ENCODE measurements around the gene DLX3.
"Not testable (repeated sequence)": the region's sequence is repeated elsewhere in the genome, so short reads cannot be mapped to it uniquely, and the experiment has no call there.

Gene DLX3

DNA sequence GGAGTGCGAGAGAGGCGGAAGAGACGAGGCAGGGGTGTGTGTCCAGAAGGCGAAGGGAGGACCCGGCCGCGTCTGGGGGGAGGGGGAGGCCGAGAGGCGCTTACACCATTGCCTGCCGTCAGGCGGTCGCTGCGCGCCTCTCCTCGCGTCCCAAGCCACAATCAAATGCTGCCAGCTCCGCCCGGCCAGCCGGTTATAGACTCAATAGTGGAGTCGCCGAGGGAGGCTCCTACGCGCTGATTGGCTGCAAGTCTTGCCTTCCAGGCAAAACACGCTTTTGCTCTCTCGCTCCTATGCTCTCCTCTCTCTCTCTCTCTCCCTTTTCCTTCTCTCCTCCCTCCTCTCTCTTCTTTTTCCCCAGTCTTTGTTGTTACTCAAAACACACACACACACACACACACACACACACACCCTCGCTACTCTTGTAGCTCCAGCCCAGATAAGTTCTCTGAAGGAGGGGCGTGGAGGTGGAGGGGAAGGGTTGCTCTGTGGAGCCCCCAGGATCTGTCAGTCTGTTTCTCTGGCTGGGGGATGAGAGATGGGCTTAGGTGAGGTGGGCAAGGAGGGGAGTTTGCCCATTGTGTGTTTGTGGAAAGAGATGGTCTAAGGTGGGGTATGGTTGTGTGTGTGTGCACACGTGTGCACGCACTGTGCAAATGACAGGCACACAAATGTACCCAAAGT lies at the start of gene DLX3:
Gene DLX3 (minus strand): TSS at position 170 of the 684 bp plus-strand sequence. CDS start 226 bp downstream, outside the sequence.
- DNase-seq (ENCODE audit: low spot score): peak; percentile 88

DNA sequence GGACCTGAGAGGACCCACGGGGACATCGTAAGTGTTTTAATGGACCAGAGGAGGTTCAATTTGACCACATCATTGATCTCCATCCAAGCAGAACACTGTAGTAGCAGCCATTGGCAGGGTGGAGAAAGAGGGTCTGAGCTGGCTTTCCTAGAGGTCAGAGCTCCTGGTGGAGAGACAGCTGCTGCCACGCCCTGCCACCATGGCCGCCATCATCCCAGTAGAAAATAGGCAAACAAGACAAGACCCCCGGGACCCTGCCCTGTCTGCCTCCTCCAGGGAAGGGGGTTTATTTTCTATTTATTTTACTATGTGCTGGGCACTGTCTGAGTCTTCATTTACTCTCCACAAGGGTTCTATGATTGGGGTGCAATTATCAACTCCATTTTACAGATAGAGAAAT lies 49.5 kb upstream of the DLX3 start:
- no peak for DNase-seq (ENCODE audit: low spot score)

DNA sequence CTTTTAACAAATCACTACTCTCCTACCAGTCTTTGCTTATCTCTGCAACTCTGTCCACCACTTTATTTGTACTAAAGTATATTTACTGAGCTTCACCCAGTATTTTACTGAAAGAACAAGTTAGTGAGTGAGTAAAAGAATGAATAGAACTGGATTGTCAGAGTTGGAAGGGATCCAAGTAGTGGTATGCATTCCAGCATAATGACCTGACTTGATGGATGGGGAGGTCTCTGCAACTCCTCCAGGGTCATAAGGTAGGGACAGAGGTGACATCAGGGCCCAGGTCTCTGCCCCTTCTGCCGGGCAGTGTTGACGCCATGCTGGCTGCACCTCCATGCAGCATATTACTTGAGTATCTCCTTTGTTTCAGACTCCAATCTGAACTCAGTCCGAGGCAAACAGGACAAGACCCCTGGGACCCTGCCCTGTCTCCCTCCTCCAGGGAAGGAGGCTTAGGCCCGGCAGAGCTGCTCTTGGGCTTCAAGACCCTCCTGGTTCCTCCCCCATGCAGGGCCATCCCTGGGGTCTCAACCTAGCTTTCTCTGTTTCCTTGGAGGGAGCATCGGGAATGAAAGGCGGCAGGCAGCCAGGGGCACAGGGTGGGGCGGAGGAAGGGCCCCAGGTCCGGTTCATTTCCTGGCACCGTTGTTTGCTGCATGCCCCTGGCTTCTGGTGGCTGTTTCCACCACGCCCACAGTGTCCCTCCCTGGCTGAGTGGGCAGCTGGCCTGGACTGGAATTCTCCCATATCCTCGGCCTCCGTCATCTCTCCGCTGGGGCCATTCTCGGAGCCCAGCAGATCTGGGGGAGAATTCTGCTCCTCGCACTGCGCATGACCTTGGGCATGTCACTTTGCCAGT lies 48.5 kb upstream of the DLX3 start:
- DNase-seq (ENCODE audit: low spot score): no peak

DNA sequence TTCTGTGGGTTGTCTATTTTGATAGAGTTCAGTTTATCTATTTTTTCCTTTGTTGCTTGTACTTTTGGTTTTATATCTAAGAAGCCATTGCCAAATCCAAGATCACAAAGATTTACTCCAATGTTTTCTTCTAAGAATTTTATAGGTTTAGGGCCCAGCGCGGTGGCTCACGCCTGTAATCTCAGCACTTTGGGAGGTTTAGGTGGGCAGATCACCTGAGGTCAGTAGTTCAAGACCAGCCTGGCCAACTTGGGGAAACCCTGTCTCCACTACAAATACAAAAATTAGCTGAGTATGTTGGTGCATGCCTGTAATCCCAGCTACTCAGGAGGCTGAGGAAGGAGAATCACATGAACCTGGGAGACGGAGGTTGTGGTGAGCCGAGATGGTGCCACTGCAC lies 47.2 kb upstream of the DLX3 start:
- DNase-seq (ENCODE audit: low spot score): no peak

DNA sequence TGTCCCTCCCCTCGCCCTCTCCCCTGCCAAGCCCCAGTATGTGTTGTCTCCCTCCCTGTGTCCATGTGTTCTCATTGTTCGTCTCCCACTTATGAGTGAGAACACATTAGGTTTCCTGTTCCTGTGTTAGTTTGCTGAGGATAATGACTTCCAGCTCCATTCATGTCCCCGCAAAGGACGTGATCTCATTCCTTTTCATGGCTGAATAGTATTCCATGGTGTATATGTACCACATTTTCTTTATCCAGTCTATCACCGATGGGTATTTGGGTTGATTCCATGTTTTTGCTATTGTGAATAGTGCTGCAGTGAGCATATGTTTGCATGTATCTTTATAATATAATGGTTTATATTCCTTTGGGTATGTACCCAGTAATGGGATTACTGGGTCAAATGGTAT lies 45.5 kb upstream of the DLX3 start:
- not testable (repeated sequence) for DNase-seq (ENCODE audit: low spot score)

DNA sequence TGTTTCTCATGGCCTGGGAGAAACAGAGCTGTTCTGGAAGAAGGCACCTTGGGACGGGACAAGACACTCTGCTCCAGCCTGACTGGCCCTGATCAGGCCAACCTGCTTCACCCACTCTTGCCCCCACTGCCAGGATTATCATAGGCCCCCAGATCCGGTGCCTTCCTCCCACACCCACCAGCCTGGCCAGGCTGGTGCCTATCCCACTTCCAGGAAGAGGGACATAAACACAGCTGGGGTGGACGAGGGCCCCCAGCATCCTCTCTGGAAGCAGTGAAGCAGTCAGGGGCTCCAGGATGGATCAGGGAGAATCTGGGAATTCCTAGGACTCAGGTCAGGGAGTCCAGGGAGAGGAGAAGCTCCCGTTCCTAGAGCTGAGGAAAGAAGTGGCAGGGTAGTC lies 44.0 kb upstream of the DLX3 start:
- no peak for DNase-seq (ENCODE audit: low spot score)

DNA sequence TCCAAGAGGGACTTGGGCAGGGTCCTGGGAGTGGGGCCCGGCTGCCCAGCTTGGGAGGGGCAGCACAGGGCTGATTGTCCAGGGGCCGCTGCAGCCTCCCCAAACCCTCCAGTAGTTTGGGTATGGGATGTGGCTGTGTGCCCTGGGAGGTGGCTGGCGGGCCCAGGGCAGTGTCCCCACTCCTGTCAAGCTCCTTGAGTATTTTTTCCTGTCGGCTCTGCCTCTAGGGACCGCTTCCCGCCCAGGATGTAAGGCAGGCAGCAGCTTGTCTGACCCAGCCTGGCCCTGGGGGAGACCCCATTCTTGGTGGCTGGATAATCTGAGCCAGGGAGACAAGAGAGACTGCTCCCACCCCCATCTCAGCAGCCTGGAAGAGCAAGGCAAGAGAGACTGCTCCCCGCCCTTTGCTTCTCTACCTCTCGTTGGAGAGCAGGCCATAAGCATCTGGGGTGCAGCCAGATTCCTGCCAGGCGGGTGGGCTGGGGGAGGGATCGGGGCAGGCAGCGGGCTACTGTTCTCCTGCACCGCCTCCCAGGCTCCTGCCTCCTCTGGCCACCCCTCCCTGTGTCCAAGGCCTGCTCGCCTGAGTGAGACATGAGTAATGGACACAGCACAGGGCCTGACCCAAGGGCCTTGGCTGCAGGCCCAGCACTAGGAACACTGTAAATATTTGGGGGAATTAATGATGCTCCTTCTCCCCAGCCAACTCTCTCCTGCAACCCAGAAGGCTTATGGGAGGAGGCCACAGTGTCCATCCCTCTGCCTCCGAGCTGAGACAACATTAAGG lies 42.5 kb upstream of the DLX3 start:
- peak; percentile 79 for DNase-seq (ENCODE audit: low spot score)

DNA sequence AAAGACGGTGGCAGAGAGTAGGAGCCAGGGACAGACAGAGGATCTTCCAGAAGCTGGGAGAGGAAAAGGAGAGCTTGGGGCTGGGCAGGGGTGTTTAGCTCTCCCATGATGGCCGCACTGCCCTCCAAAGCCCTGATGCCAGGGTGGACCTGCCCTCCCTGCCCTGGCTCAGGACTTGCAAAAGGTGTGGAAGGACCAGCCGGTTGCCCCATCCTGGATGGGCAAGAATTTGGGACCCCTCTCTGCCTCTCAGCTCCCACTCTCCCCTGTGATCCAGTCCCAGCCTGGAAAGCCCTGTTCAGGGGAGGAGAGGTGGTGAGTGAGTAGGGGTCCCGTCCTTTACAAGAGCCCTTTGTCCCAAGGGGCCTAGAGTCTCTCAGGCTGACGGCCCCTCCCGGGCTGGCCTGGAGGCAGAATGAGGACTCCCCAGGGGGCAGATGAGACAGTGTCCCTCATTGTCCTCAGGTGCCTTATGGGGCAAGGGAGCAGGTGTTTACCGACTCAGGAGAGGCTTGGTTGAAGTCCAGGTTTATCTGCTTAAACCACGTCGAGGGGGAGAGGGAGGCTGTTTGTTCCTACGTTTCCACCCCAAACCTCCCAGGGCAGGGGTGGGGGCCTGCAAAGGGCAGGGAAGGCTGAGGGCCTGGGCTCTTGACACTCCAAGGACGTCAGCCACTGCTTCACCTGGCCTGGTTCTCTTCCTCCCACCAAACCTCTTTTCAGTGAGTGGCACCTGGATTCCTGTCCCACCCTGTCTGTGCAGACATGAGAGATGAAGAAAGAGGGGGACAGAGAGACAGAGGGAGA lies 41.6 kb upstream of the DLX3 start:
- peak; percentile 2 for DNase-seq (ENCODE audit: low spot score)

DNA sequence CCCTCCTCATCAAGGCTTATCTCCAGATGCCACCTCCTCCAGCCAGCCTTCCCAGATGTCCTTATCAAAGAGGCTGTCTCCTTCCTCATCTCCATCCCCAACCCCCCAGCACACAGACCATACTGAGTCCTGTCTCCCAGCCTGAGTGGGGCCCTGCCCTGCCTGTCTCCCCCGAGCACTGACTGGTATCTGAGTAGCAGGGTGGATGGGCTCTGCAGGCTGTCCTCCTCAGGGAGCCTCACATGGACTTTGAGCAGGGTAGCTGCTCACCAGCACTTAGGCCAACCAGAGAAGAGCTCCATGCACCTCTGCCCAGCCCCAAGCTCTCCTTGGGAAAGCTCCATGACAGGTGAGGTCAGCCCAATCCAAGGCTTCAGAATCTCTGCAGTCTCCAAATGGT lies 40.9 kb upstream of the DLX3 start:
- DNase-seq (ENCODE audit: low spot score): peak; percentile 2

DNA sequence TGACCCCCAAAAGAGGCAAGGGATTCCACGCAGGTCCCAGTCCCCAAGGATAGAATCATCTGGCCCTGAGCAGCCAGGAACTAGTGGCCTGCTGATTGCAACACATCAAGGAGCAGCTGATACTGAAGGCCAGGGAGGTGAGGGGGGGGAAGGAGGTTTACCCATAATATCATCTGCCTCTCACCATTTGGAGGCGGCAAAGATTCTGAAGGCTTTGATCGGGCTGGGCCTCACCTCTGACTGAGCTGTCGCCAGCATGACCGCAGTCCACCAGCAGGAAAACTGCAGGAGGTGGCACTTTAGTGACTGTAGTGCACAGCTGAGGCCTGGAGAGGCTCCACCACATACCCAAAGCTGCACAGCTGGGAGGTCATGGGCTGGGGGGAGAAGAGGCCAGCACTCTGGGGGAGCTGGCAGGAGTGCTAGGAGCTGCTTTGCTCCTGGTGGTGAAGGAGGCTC lies 40.4 kb upstream of the DLX3 start:
- DNase-seq (ENCODE audit: low spot score): no peak

DNA sequence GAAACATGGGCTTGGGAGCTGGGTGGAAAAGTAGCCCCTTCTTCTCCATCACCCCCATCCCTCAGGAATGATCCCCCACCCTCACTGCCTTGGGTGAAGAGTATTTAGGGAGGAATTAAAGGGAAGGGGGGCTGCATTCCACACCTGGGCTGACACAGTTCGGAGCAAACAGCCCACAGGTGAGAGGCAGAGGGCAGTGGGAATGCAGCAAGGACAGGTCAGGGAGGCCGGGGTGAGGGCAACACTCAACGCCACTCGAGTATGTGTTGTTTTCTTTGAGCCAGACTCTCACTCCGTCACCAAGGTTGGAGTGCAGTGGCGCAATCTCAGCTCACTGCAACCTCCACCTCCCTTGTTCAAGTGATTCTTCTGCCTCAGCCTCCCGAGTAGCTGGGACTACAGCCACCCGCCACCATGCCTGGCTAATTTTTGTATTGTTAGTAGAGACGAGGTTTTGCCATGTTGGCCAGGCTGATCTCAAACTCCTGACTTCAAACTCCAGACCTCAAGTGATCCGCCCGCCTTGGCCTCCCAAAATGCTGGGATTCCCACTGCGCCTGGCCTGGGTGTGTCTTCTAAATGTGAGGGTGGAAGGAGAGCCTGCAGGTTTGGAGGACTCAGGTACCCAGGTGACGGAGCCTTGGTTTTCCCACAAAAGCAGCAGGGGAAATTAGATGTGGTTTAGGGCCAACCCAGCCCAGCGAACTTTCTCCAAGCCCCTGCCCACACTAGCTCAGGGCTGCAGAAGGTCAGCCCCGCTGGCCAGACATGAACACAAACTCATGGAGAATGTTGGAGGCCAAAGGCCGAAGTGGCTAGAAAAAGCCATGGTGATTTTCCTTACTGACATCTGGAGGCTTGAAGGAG lies 39.7 kb upstream of the DLX3 start:
- no peak for DNase-seq (ENCODE audit: low spot score)

DNA sequence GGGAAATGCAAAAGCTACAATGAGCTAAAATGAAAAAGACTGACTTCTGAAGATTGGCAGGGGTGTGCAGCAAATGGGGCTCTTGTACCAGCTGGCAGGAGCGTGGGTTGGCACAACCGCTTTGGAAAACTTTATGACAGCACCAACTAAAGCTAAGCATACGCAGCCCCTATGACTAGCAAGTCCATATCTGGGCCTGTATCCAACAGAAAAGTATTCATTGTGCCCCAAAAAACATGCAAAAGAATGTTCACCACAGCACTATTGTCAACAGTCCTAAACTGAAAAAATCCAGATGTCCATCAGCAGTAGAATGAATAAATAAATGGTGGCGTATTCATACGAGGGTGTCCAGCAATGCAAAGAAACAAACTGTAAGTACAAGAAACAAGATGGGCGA lies 38.3 kb upstream of the DLX3 start:
- no peak for DNase-seq (ENCODE audit: low spot score)

DNA sequence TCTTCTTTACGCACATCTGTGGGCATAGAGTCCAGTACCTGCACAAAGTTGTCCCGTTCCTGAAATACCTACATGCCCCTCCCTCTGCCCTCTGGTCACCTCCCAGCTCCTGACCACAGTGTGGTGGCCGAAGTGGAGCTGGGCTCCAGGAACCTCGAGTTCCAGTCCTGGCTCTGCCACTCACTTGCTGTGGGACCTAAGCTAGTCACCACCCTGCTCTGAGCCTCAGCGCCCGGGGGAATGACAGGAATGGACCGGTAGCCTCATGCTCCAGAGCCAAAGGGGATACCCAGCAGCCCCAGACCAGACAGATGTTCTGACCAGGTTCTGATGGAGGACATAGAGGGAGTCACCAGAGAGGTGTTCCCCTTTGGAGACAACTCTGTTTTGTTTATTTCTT lies 34.2 kb upstream of the DLX3 start:
- no peak for DNase-seq (ENCODE audit: low spot score)

DNA sequence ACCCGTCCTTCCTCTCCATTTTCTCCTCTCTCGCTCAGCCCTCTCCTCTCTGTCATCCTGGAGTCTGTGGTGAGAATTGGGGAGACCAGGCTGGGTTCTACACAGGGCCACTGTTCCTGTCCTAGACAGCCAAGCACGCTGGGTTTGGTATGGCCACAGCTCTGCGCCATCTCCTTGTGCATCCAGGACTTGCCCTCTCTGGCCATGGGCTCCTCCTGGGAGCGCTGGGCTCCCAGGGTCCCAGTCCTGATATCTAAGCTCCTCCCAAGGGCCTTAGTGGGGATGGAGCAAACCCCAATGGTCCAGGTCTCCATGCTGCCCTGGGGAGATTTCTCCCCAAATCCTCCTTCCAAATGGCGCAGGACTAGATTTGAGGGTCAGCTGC lies 33.7 kb upstream of the DLX3 start:
- no peak for DNase-seq (ENCODE audit: low spot score)

DNA sequence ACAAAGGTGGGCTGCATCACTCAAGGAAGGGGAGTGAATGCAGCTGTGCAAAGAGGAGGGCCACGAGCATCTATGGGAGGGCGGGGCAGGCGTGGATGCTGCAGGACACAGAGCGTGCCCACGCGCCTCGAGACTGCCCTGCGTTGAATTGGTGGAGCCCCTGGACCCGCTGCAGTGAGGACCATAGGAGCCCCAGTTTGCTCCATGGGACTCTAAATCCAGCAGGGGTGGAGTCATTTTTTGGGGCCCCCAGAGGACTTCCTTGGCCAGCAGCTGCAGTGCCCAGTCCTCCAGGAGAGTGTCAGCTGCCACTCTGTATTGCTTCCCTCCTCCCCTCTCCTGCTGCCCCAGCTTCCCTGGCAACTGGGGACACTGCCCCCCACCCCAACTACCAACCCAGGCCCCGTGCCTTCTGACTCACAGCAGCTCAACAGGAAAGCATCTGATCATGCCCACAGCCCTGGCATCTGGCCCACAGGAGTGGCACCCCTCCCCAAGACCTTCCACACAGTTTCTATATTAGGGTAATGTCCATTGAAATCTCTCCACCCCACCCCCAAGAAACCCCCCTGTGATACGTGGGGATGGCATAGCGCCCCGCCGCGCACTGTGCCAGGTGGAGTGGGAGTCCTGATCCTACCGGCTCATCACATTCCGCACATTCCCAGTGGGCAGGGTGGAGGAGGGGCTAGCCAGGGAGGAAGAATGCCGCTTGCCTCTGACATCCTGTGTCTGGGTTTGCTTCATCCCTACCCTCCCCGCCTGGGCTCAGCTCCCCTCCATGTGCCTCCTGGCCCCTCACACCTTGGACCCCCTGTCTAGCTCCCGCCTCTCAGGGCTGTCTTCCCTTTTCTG lies 33.1 kb upstream of the DLX3 start:
- DNase-seq (ENCODE audit: low spot score): peak; percentile 92

DNA sequence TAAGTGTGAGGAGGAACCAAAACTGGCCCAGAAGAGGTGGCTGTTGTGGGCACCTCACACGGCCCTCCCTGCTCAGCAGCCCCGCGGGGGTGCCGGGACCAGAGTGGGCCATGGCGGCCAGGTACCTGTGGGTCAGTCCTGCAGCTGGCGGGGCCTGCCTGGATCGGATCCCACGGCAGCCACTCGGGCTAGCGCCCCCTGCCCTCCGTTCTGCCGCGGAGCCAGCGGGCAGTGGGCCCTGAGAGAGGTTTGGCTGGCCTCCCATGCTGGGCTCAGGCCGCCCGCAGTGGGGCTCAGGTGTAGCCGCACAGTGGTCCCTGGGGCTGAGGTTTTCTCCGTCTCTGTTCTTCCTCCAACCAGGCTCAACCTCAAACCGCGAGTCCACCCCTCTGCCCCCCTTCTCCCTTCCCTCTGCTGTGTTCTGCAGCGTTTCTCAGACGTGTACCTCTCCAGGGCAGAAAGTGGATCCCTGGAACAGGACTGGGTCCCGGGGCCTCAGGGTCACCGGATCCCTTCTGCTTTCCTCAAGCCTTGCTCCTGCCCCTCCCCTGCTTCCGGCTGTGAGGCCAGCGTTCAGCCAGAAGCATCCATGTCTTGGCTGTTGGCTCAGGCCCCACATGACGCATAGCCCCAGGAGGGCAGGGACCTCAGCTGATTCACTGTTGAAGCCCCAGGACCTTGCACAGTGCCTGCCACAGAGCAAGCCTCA lies 32.3 kb upstream of the DLX3 start:
- peak; percentile 94 for DNase-seq (ENCODE audit: low spot score)

DNA sequence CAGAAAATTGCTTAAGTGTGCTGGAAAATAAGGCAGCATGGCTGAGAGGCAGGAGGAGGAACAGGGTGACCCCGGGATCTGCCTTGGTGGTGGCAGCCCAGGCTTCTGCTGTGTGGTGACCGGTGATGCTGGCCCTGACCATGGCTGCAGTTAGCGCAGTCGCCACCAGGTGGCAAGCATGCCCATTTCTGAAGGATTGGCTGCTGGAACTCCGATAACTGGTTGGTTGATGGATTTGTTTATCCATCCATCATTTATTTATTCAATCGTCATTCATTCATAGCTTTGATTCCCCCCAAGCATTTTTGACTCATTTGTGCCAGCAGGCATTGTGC lies 31.8 kb upstream of the DLX3 start:
- DNase-seq (ENCODE audit: low spot score): peak; percentile 91

DNA sequence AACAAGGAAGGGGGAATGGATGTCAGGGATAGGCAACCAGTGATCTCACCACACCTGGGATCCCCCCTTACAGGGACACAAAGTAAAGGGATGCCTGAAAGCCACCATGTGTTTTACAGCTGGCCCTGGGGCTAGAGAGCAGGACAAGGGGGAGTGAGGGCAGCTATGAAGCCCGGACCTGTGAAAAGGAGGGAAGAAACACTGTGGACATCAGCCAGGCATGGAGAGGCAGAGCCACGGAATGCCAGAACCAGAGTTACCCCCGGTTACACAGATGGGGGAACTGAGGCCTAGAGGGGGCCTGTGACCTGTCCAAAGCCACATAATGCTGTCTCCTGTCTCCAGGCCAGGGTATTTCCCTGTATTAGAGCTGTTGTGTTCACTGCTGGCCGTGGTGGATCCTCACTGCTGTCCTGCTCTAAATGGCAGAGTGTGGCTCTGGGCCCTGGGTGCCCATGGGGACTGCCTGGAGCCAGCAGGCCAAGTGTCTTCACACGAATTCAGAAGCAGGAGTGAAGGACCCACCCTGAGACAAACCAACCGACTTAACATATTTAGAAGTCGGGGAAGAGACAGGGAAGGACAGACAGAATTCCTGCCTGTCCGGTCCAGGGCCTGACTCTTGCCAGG lies 31.1 kb upstream of the DLX3 start:
- no peak for DNase-seq (ENCODE audit: low spot score)

DNA sequence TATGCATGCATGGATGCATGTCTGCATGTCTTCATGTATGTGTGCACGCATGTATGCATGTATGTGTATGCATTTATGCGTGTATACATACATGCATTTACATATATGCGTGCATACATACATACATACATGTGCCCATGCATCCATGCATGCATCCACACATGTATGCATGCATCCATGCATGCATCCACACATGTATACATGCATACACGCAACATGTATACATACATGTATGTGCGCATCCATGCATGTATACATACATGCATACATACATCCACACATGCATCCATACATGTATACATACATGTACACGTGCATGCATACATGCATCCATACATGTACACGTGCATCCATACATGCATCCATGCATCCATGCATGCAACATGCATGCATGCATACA lies 29.8 kb upstream of the DLX3 start:
- DNase-seq (ENCODE audit: low spot score): no peak
